ENCODE results near the gene TRAF4.
"Not testable (repeated sequence)": the region's sequence is repeated elsewhere in the genome, so short reads cannot be mapped to it uniquely, and the experiment has no call there.

Gene TRAF4

GRCh38 chr17:28792877-28793661 lies 49.3 kb downstream of the TRAF4 start:
- DNase-seq (ENCODE audit: low spot score) = no peak

DNA sequence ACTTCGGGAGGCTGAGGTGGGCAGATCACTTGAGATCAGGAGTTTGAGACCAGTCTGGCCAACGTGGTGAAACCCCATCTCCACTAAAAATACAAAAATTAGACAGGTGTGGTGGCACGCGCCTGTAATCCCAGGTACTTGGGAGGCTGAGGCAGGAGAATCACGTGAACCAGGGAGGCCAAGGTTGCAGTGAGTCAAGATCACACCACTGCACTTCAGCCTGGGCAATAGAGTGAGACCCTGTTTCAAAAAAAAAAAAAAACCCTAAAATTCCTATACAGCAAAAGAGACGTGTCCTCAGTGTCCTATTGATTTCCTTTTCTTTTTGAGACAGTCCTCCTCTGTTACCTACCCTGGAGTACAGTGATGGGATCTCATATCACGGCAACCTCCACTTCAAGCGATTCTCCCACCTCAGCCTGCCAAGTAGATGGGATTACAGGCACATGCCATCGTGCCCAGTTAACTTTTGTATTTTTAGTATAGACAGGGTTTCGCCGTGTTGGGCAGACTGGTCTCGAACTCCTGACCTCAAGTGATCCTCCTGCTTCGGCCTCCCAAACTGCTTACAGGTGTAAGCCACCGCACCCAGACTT lies 51.1 kb downstream of the TRAF4 start:
- DNase-seq (ENCODE audit: low spot score) = not testable (repeated sequence)

DNA sequence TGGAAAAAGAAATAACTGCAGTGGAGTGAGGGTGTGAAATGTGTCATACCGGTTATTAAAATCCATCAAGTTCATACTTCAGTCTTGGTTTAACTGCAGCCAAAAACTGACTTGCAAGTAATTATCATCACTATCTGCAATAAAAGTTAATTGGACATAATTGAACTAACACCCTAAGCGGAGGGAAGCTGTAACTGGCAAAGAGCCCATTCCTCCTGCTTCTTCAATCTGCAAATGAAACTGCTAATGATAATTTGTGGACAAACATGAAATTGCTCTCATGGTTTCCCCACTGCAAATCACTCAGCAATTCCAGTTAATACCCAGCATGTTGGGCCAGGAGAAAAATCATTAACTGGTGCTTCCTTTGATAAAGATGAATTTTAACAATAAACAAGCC lies 52.3 kb downstream of the TRAF4 start:
- DNase-seq (ENCODE audit: low spot score) = no peak
